Fibroblast of lung (primary cell): ENCODE data around the gene GCSH. TPM values are rescaled to one million over a fixed set of nuclear protein-coding genes. Genes with fewer than 3 reads are reported as not detected.

Source experiments
- DNase-seq, 2 donors: peaks; one replicate each; pipeline versions ENCODE4 v3.0.0 to v3.0.0-alpha.2; 2010; ENCODE audit warnings: low read depth in 2 of 2
- H2AFZ ChIP-seq: 2 replicates; pipeline ENCODE4 v1.5.1; 2012; ENCODE audit warnings: low read length, control low read depth, inconsistent platforms
- H3K27ac ChIP-seq: 2 replicates; pipeline ENCODE4 v1.5.1; 2011; ENCODE audit warnings: low read length, control low read depth; ENCODE audit not compliant: insufficient read depth
- H3K27me3 ChIP-seq: 2 replicates; pipeline ENCODE4 v1.5.1; 2011; ENCODE audit warnings: mild to moderate bottlenecking, low read length; ENCODE audit not compliant: control insufficient read depth, insufficient read depth
- H3K36me3 ChIP-seq: 2 replicates; pipeline ENCODE4 v1.5.1; 2011; ENCODE audit warnings: low read length; ENCODE audit not compliant: control insufficient read depth, insufficient read depth
- H3K4me1 ChIP-seq: 2 replicates; pipeline ENCODE4 v1.5.1; 2011; ENCODE audit warnings: low read length; ENCODE audit not compliant: control insufficient read depth, insufficient read depth; ENCODE audit errors: extremely low read depth
- H3K4me2 ChIP-seq: 2 replicates; pipeline ENCODE4 v1.5.1; 2011; ENCODE audit warnings: low read length, control low read depth; ENCODE audit not compliant: insufficient read depth; ENCODE audit errors: extremely low read depth
- H3K4me3 ChIP-seq, 4 experiments: fragments of 200-600 bp in 1 of 4; sonication (generic) in 1 of 4; replicated peaks in 1 of 4; 2 replicates each; pipeline ENCODE4 v1.5.1; 2011 to 2016; ENCODE audit warnings: low read length in 4 of 4, low read depth in 3 of 4, mild to moderate bottlenecking in 3 of 4, control low read depth in 2 of 4, inconsistent platforms in 1 of 4, mixed read lengths in 1 of 4; ENCODE audit not compliant: insufficient read depth in 1 of 4; ENCODE audit errors: control extremely low read depth in 1 of 4
- H3K79me2 ChIP-seq: 2 replicates; pipeline ENCODE4 v1.5.1; 2012; ENCODE audit warnings: mild to moderate bottlenecking, low read length, inconsistent platforms; ENCODE audit not compliant: control insufficient read depth, insufficient read depth
- H3K9ac ChIP-seq: 2 replicates; pipeline ENCODE4 v1.5.1; 2011; ENCODE audit warnings: mild to moderate bottlenecking, low read length, control low read depth; ENCODE audit not compliant: insufficient read depth
- H3K9me3 ChIP-seq: 2 replicates; pipeline ENCODE4 v1.5.1; 2012; ENCODE audit warnings: low read depth, low read length; ENCODE audit not compliant: control insufficient read depth, insufficient read depth
- H4K20me1 ChIP-seq: 2 replicates; pipeline ENCODE4 v1.5.1; 2011; ENCODE audit warnings: low read length; ENCODE audit not compliant: control insufficient read depth, insufficient read depth; ENCODE audit errors: extremely low read depth
- CTCF ChIP-seq, 2 donors: IDR thresholded peaks in 1 of 2; conservative IDR thresholded peaks in 1 of 2; 1 replicate in 1 of 2; 2 replicates in 1 of 2; pipeline ENCODE4 v1.5.1; 2011 to 2012; ENCODE audit warnings: low read length in 2 of 2, control low read depth in 1 of 2, inconsistent platforms in 1 of 2, low read depth in 1 of 2, mild to moderate bottlenecking in 1 of 2
- EZH2 ChIP-seq: IDR thresholded peaks from 2 replicates; pipeline ENCODE4 v1.5.1; 2012; ENCODE audit warnings: low read length, control low read depth, mild to moderate bottlenecking; ENCODE audit errors: missing control alignments
- polyA plus RNA-seq, 2 donors: library from polyadenylated mRNA; depleted of rRNA in 1 of 2; stranded (reverse) in 1 of 2; unstranded in 1 of 2; fragments of >200 nt; gene quantifications; 2 replicates each; pipeline ENCODE4 v1.2.1, GENCODE V29; 2011 to 2012; ENCODE audit warnings: missing spikeins in 1 of 2
- total RNA-seq: library from RNA; depleted of rRNA; stranded (reverse); fragments of >200 nt; gene quantifications from 2 replicates; pipeline ENCODE4 v1.2.1, GENCODE V29; 2014

Gene GCSH
- total and polyA plus RNA-seq, 2 donors (not counting 1 experiment from before 2014, with no cell fraction given), result 15.0 to 29.9 TPM

GRCh38 chr16:81061307-81061640, 34.9 kb downstream of the GCSH start:
- TF ChIP-seq EZH2, result no peak
- no peak for TF ChIP-seq CTCF (conservative IDR thresholded peaks at IDR 0.05 in 1 of 2, IDR thresholded peaks at IDR 0.05 in 1 of 2; ENCODE audit: low read depth in 1 of 2, low read length in 2 of 2)
- no peaks in the 10 kb centered on the region for H3K36me3 ChIP-seq
- H3K4me3 ChIP-seq, result no peak overlapping the region
- H3K27me3 ChIP-seq, result no peaks in the 10 kb centered on the region
- H3K27ac ChIP-seq, result no peak overlapping the region
- no peak for DNase-seq
- H3K4me2 ChIP-seq, result no peak overlapping the region
- no peaks in the 10 kb centered on the region for H4K20me1 ChIP-seq
- no peaks in the 10 kb centered on the region for H3K4me1 ChIP-seq
- no peaks in the 10 kb centered on the region for H3K79me2 ChIP-seq
- no peak overlapping the region for H3K9ac ChIP-seq
- H3K9me3 ChIP-seq, result no peaks in the 10 kb centered on the region
- no peak overlapping the region for H2AFZ ChIP-seq

GRCh38 chr16:81060576-81061306, 35.5 kb downstream of the GCSH start:
- H3K27me3 ChIP-seq, result no peaks in the 10 kb centered on the region
- no peak overlapping the region for H3K27ac ChIP-seq
- H3K4me3 ChIP-seq, result no peak overlapping the region
- no peaks in the 10 kb centered on the region for H3K79me2 ChIP-seq
- no peak overlapping the region for H3K4me2 ChIP-seq
- TF ChIP-seq EZH2 (no peak), CTCF (conservative IDR thresholded peaks at IDR 0.05 in 1 of 2, IDR thresholded peaks at IDR 0.05 in 1 of 2; ENCODE audit: low read depth in 1 of 2, low read length in 2 of 2) (no peak)
- no peaks in the 10 kb centered on the region for H3K9me3 ChIP-seq
- H3K4me1 ChIP-seq, result no peaks in the 10 kb centered on the region
- no peaks in the 10 kb centered on the region for H3K36me3 ChIP-seq
- no peak overlapping the region for H3K9ac ChIP-seq
- H4K20me1 ChIP-seq, result no peaks in the 10 kb centered on the region
- no peak for DNase-seq
- H2AFZ ChIP-seq, result no peak overlapping the region

- TF ChIP-seq CTCF (conservative IDR thresholded peaks at IDR 0.05 in 1 of 2, IDR thresholded peaks at IDR 0.05 in 1 of 2; ENCODE audit: low read depth in 1 of 2, low read length in 2 of 2) (no peak), EZH2 (no peak)
- H3K27ac ChIP-seq, result no peak overlapping the region
- DNase-seq, result no peak
- H4K20me1 ChIP-seq, result no peaks in the 10 kb centered on the region
- H3K9me3 ChIP-seq, result no peaks in the 10 kb centered on the region
- no peaks in the 10 kb centered on the region for H3K27me3 ChIP-seq
- H2AFZ ChIP-seq, result no peak overlapping the region
- no peak overlapping the region for H3K4me2 ChIP-seq
- no peaks in the 10 kb centered on the region for H3K36me3 ChIP-seq
- no peaks in the 10 kb centered on the region for H3K79me2 ChIP-seq
- H3K4me3 ChIP-seq, result no peak overlapping the region
- H3K9ac ChIP-seq, result no peak overlapping the region
- H3K4me1 ChIP-seq, result no peaks in the 10 kb centered on the region
These were observed 42.4 kb downstream of the GCSH start for GRCh38 chr16:81053761-81054160.
